Neural progenitor cell (in vitro differentiated cells): Measurements from ENCODE around the gene MID2.

ENCODE experiments used
- CTCF ChIP-seq: fragments of 200-600 bp; sonication (generic); IDR thresholded peaks from 2 replicates; pipeline ENCODE4 v1.5.1; 2017; ENCODE audit warnings: antibody characterized with exemption, mild to moderate bottlenecking
- EZH2 ChIP-seq: fragments of 200-600 bp; sonication (generic); IDR thresholded peaks from 2 replicates; pipeline ENCODE4 v1.6.1; 2017; ENCODE audit warnings: antibody characterized with exemption, mild to moderate bottlenecking, moderate library complexity
- EZH2phosphoT487 ChIP-seq: fragments of 200-600 bp; sonication (generic); IDR thresholded peaks from 2 replicates; pipeline ENCODE4 v1.6.1; 2017; ENCODE audit warnings: antibody characterized with exemption

GRCh38 chrX:107827030-107827831 is 1.6 kb downstream of the MID2 start:
- TF ChIP-seq CTCF = no peak
- no peak for TF ChIP-seq EZH2phosphoT487
- TF ChIP-seq EZH2 = no peak
